ENCODE results near the gene ZFAND5. TPM values are rescaled to one million over a fixed set of nuclear protein-coding genes. Genes with fewer than 3 reads are reported as not detected.
A peak's percentile ranks its signal among the peaks of the same experiment; 100 is the strongest.

The ZFAND5 gene
- total RNA-seq, 4 donors from 2014 or later, result 316 to 2,069 (median 561) TPM

GRCh38 chr9:72355153-72355552 lies 9.9 kb downstream of the ZFAND5 start:
- intact Hi-C loops (cut with DNase I; ENCODE audit: low total_unique reads), result no loop called here
- no peak for ATAC-seq

GRCh38 chr9:72354704-72355103 lies 10.3 kb downstream of the ZFAND5 start:
- peak in 1 of 2 donors; percentile 24 for TF ChIP-seq POLR2A (IDR thresholded peaks at IDR 0.05)
- no peak for TF ChIP-seq CTCF (IDR thresholded peaks at IDR 0.05 in 4 of 5, conservative IDR thresholded peaks at IDR 0.05 in 1 of 5)
- in situ Hi-C loops (cut with MboI; ENCODE audit: low sequenced_read_pairs in 4 of 4) (no loop called here), intact Hi-C loops (cut with DNase I; ENCODE audit: low total_unique reads) (no loop called here)
- H3K4me1 ChIP-seq, result peaks cover 53 to 78% of the 10 kb centered on the region in 2 donors
- no peaks in the 10 kb centered on the region for H3K27me3 ChIP-seq
- no peaks in the 10 kb centered on the region for H3K9me3 ChIP-seq
- H3K36me3 ChIP-seq, result peaks cover 18 to 69% of the 10 kb centered on the region in 2 donors
- ATAC-seq, result no peak
- no peak for DNase-seq
- peak overlapping the region in 1 of 4 donors; percentile 19 for H3K27ac ChIP-seq
- H3K4me3 ChIP-seq, result no peak overlapping the region

More at GRCh38 chr9:72355153-72355552, 9.9 kb downstream of the ZFAND5 start:
- peaks cover 18 to 73% of the 10 kb centered on the region in 2 donors for H3K36me3 ChIP-seq
- TF ChIP-seq CTCF (IDR thresholded peaks at IDR 0.05 in 4 of 5, conservative IDR thresholded peaks at IDR 0.05 in 1 of 5), result no peak
- no peak for TF ChIP-seq POLR2A (IDR thresholded peaks at IDR 0.05)
- DNase-seq, result no peak
- H3K4me3 ChIP-seq, result no peak overlapping the region
- H3K27ac ChIP-seq, result peak overlapping the region in 3 of 4 donors; percentile 2 to 99 (median 98)
- H3K4me1 ChIP-seq, result peaks cover 53 to 83% of the 10 kb centered on the region in 2 donors
- in situ Hi-C loops (cut with MboI; ENCODE audit: low sequenced_read_pairs in 4 of 4), result no loop called here
- no peaks in the 10 kb centered on the region for H3K9me3 ChIP-seq
- no peaks in the 10 kb centered on the region for H3K27me3 ChIP-seq

- in situ Hi-C loops (cut with MboI; ENCODE audit: low sequenced_read_pairs in 4 of 4), result no loop called here
- H3K9me3 ChIP-seq, result no peaks in the 10 kb centered on the region
- peaks cover 51 to 67% of the 10 kb centered on the region in 2 donors for H3K4me1 ChIP-seq
- ATAC-seq (no peak), DNase-seq (no peak)
- peaks cover 18 to 58% of the 10 kb centered on the region in 2 donors for H3K36me3 ChIP-seq
- H3K27ac ChIP-seq, result peak overlapping the region; percentile 44 to 67 (median 58)
- intact Hi-C loops (cut with DNase I; ENCODE audit: low total_unique reads), result no loop called here
- no peak for TF ChIP-seq POLR2A (IDR thresholded peaks at IDR 0.05)
- H3K4me3 ChIP-seq, result no peak overlapping the region
- no peaks in the 10 kb centered on the region for H3K27me3 ChIP-seq
Observed at GRCh38 chr9:72353455-72354116, 11.4 kb downstream of the ZFAND5 start.

GRCh38 chr9:72352911-72353388 lies 12.1 kb downstream of the ZFAND5 start:
- ATAC-seq, result no peak
- DNase-seq, result no peak
- Histone ChIP-seq H3K4me3 (no peak overlapping the region), H3K36me3 (peaks cover 16 to 51% of the 10 kb centered on the region in 2 donors), H3K27me3 (no peaks in the 10 kb centered on the region), H3K27ac (peak overlapping the region; percentile 44 to 67 (median 58)), H3K9me3 (no peaks in the 10 kb centered on the region), H3K4me1 (peaks cover 45 to 61% of the 10 kb centered on the region in 2 donors)
- TF ChIP-seq POLR2A (IDR thresholded peaks at IDR 0.05), result no peak
- TF ChIP-seq CTCF (IDR thresholded peaks at IDR 0.05 in 4 of 5, conservative IDR thresholded peaks at IDR 0.05 in 1 of 5), result no peak
- in situ Hi-C loops (cut with MboI; ENCODE audit: low sequenced_read_pairs in 4 of 4) (no loop called here), intact Hi-C loops (cut with DNase I; ENCODE audit: low total_unique reads) (no loop called here)

Measured in gastrocnemius medialis (tissue), 4 donors.